ENCODE results near the gene PMP22.

Gene PMP22

GRCh38 chr17:15239491-15239890 is 25.6 kb downstream of the PMP22 start:
- Histone ChIP-seq H3K4me3 (ENCODE audit: low read depth in 1 of 5, low read length in 5 of 5) (no peak overlapping the region), H3K4me1 (ENCODE audit: control insufficient read depth in 5 of 5, insufficient read depth in 5 of 5, low read length in 5 of 5) (peaks cover 2 to 38% (median 35%) of the 10 kb centered on the region in 5 donors), H3K9me3 (ENCODE audit: control insufficient read depth in 5 of 5, low read length in 5 of 5) (peaks cover 0 to 3% (median 0%) of the 10 kb centered on the region in 5 donors), H3K27me3 (ENCODE audit: control insufficient read depth in 5 of 5, insufficient read depth in 4 of 5, low read length in 5 of 5) (no peaks in the 10 kb centered on the region), H3K9ac (ENCODE audit: low read length in 5 of 5) (no peak overlapping the region), H3K27ac (ENCODE audit: low read depth, low read length) (peak overlapping the region; percentile 1), H3K36me3 (ENCODE audit: control insufficient read depth in 5 of 5, insufficient read depth in 5 of 5, low read length in 5 of 5) (peaks cover 35 to 61% (median 51%) of the 10 kb centered on the region in 5 donors)

GRCh38 chr17:15238676-15239422 is 26.3 kb downstream of the PMP22 start:
- H3K36me3 ChIP-seq (ENCODE audit: control insufficient read depth in 5 of 5, insufficient read depth in 5 of 5, low read length in 5 of 5): peaks cover 42 to 68% (median 57%) of the 10 kb centered on the region in 5 donors
- H3K27ac ChIP-seq (ENCODE audit: low read depth, low read length): peak overlapping the region; percentile 1
- no peaks in the 10 kb centered on the region for H3K27me3 ChIP-seq (ENCODE audit: control insufficient read depth in 5 of 5, insufficient read depth in 4 of 5, low read length in 5 of 5)
- H3K4me1 ChIP-seq (ENCODE audit: control insufficient read depth in 5 of 5, insufficient read depth in 5 of 5, low read length in 5 of 5): peaks cover 2 to 44% (median 41%) of the 10 kb centered on the region in 5 donors
- no peak overlapping the region for H3K9ac ChIP-seq (ENCODE audit: low read length in 5 of 5)
- no peak overlapping the region for H3K4me3 ChIP-seq (ENCODE audit: low read depth in 1 of 5, low read length in 5 of 5)
- peaks cover 0 to 3% (median 0%) of the 10 kb centered on the region in 5 donors for H3K9me3 ChIP-seq (ENCODE audit: control insufficient read depth in 5 of 5, low read length in 5 of 5)

- Histone ChIP-seq H3K36me3 (ENCODE audit: control insufficient read depth in 5 of 5, insufficient read depth in 5 of 5, low read length in 5 of 5) (peaks cover 50 to 76% (median 65%) of the 10 kb centered on the region in 5 donors), H3K4me3 (ENCODE audit: low read depth in 1 of 5, low read length in 5 of 5) (no peak overlapping the region), H3K4me1 (ENCODE audit: control insufficient read depth in 5 of 5, insufficient read depth in 5 of 5, low read length in 5 of 5) (peaks cover 2 to 52% (median 49%) of the 10 kb centered on the region in 5 donors), H3K9ac (ENCODE audit: low read length in 5 of 5) (no peak overlapping the region), H3K27ac (ENCODE audit: low read depth, low read length) (peak overlapping the region; percentile 5), H3K9me3 (ENCODE audit: control insufficient read depth in 5 of 5, low read length in 5 of 5) (peaks cover 0 to 3% (median 0%) of the 10 kb centered on the region in 5 donors), H3K27me3 (ENCODE audit: control insufficient read depth in 5 of 5, insufficient read depth in 4 of 5, low read length in 5 of 5) (no peaks in the 10 kb centered on the region)
Measured at GRCh38 chr17:15238057-15238456, 27.1 kb downstream of the PMP22 start.

GRCh38 chr17:15237106-15237425 is 28.1 kb downstream of the PMP22 start:
- Histone ChIP-seq H3K9ac (ENCODE audit: low read length in 5 of 5) (no peak overlapping the region), H3K9me3 (ENCODE audit: control insufficient read depth in 5 of 5, low read length in 5 of 5) (no peaks in the 10 kb centered on the region), H3K4me1 (ENCODE audit: control insufficient read depth in 5 of 5, insufficient read depth in 5 of 5, low read length in 5 of 5) (peaks cover 2 to 59% (median 54%) of the 10 kb centered on the region in 5 donors), H3K27me3 (ENCODE audit: control insufficient read depth in 5 of 5, insufficient read depth in 4 of 5, low read length in 5 of 5) (no peaks in the 10 kb centered on the region), H3K27ac (ENCODE audit: low read depth, low read length) (peak overlapping the region; percentile 38), H3K36me3 (ENCODE audit: control insufficient read depth in 5 of 5, insufficient read depth in 5 of 5, low read length in 5 of 5) (peaks cover 48 to 85% (median 75%) of the 10 kb centered on the region in 5 donors), H3K4me3 (ENCODE audit: low read depth in 1 of 5, low read length in 5 of 5) (no peak overlapping the region)

GRCh38 chr17:15236281-15237105 is 28.6 kb downstream of the PMP22 start:
- Histone ChIP-seq H3K27ac (ENCODE audit: low read depth, low read length) (peak overlapping the region; percentile 38), H3K9ac (ENCODE audit: low read length in 5 of 5) (no peak overlapping the region), H3K4me3 (ENCODE audit: low read depth in 1 of 5, low read length in 5 of 5) (no peak overlapping the region), H3K9me3 (ENCODE audit: control insufficient read depth in 5 of 5, low read length in 5 of 5) (no peaks in the 10 kb centered on the region), H3K27me3 (ENCODE audit: control insufficient read depth in 5 of 5, insufficient read depth in 4 of 5, low read length in 5 of 5) (no peaks in the 10 kb centered on the region), H3K36me3 (ENCODE audit: control insufficient read depth in 5 of 5, insufficient read depth in 5 of 5, low read length in 5 of 5) (peaks cover 48 to 88% (median 81%) of the 10 kb centered on the region in 5 donors), H3K4me1 (ENCODE audit: control insufficient read depth in 5 of 5, insufficient read depth in 5 of 5, low read length in 5 of 5) (peaks cover 2 to 59% (median 54%) of the 10 kb centered on the region in 5 donors)

- Histone ChIP-seq H3K27me3 (ENCODE audit: control insufficient read depth in 5 of 5, insufficient read depth in 4 of 5, low read length in 5 of 5) (no peaks in the 10 kb centered on the region), H3K27ac (ENCODE audit: low read depth, low read length) (no peak overlapping the region), H3K36me3 (ENCODE audit: control insufficient read depth in 5 of 5, insufficient read depth in 5 of 5, low read length in 5 of 5) (peaks cover 46 to 97% (median 94%) of the 10 kb centered on the region in 5 donors), H3K4me1 (ENCODE audit: control insufficient read depth in 5 of 5, insufficient read depth in 5 of 5, low read length in 5 of 5) (peaks cover 2 to 44% (median 44%) of the 10 kb centered on the region in 5 donors), H3K9ac (ENCODE audit: low read length in 5 of 5) (peak overlapping the region in 1 of 5 donors; percentile 33), H3K9me3 (ENCODE audit: control insufficient read depth in 5 of 5, low read length in 5 of 5) (no peaks in the 10 kb centered on the region), H3K4me3 (ENCODE audit: low read depth in 1 of 5, low read length in 5 of 5) (no peak overlapping the region)
Measured at GRCh38 chr17:15233971-15234370, 31.2 kb downstream of the PMP22 start.

- H3K27ac ChIP-seq (ENCODE audit: low read depth, low read length): peak overlapping the region; percentile 38
- no peaks in the 10 kb centered on the region for H3K27me3 ChIP-seq (ENCODE audit: control insufficient read depth in 5 of 5, insufficient read depth in 4 of 5, low read length in 5 of 5)
- no peaks in the 10 kb centered on the region for H3K9me3 ChIP-seq (ENCODE audit: control insufficient read depth in 5 of 5, low read length in 5 of 5)
- H3K4me1 ChIP-seq (ENCODE audit: control insufficient read depth in 5 of 5, insufficient read depth in 5 of 5, low read length in 5 of 5): peaks cover 2 to 41% (median 37%) of the 10 kb centered on the region in 5 donors
- no peak overlapping the region for H3K4me3 ChIP-seq (ENCODE audit: low read depth in 1 of 5, low read length in 5 of 5)
- no peak overlapping the region for H3K9ac ChIP-seq (ENCODE audit: low read length in 5 of 5)
- H3K36me3 ChIP-seq (ENCODE audit: control insufficient read depth in 5 of 5, insufficient read depth in 5 of 5, low read length in 5 of 5): peaks cover 41 to 97% (median 93%) of the 10 kb centered on the region in 5 donors
Measured at GRCh38 chr17:15233022-15233805, 31.9 kb downstream of the PMP22 start.

- Histone ChIP-seq H3K4me1 (ENCODE audit: control insufficient read depth in 5 of 5, insufficient read depth in 5 of 5, low read length in 5 of 5) (peaks cover 2 to 40% (median 36%) of the 10 kb centered on the region in 5 donors), H3K27me3 (ENCODE audit: control insufficient read depth in 5 of 5, insufficient read depth in 4 of 5, low read length in 5 of 5) (no peaks in the 10 kb centered on the region), H3K9me3 (ENCODE audit: control insufficient read depth in 5 of 5, low read length in 5 of 5) (no peaks in the 10 kb centered on the region), H3K4me3 (ENCODE audit: low read depth in 1 of 5, low read length in 5 of 5) (no peak overlapping the region), H3K36me3 (ENCODE audit: control insufficient read depth in 5 of 5, insufficient read depth in 5 of 5, low read length in 5 of 5) (peaks cover 34 to 91% (median 87%) of the 10 kb centered on the region in 5 donors), H3K9ac (ENCODE audit: low read length in 5 of 5) (no peak overlapping the region), H3K27ac (ENCODE audit: low read depth, low read length) (peak overlapping the region; percentile 6)
Measured at GRCh38 chr17:15232517-15232915, 32.6 kb downstream of the PMP22 start.

- no peaks in the 10 kb centered on the region for H3K9me3 ChIP-seq (ENCODE audit: control insufficient read depth in 5 of 5, low read length in 5 of 5)
- H3K27me3 ChIP-seq (ENCODE audit: control insufficient read depth in 5 of 5, insufficient read depth in 4 of 5, low read length in 5 of 5): no peaks in the 10 kb centered on the region
- no peak overlapping the region for H3K4me3 ChIP-seq (ENCODE audit: low read depth in 1 of 5, low read length in 5 of 5)
- peaks cover 28 to 86% (median 85%) of the 10 kb centered on the region in 5 donors for H3K36me3 ChIP-seq (ENCODE audit: control insufficient read depth in 5 of 5, insufficient read depth in 5 of 5, low read length in 5 of 5)
- peak overlapping the region; percentile 6 for H3K27ac ChIP-seq (ENCODE audit: low read depth, low read length)
- no peak overlapping the region for H3K9ac ChIP-seq (ENCODE audit: low read length in 5 of 5)
- H3K4me1 ChIP-seq (ENCODE audit: control insufficient read depth in 5 of 5, insufficient read depth in 5 of 5, low read length in 5 of 5): peaks cover 2 to 35% (median 31%) of the 10 kb centered on the region in 5 donors
Measured at GRCh38 chr17:15231851-15232516, 33.1 kb downstream of the PMP22 start.

All from subcutaneous abdominal adipose tissue (tissue), 5 donors.